Smooth muscle cell (in vitro differentiated cells): ENCODE data around the gene ZNF91. TPM values are rescaled to one million over a fixed set of nuclear protein-coding genes. Genes with fewer than 3 reads are reported as not detected.
A peak's percentile ranks its signal among the peaks of the same experiment; 100 is the strongest.

ENCODE experiments used
- DNase-seq: peaks from one replicate; lab custom pipeline; 2025; ENCODE audit not compliant: unreplicated experiment; lab: John Stamatoyannopoulos, UW
- H2AFZ ChIP-seq: fragments of 200-600 bp; sonication (generic); 2 replicates; pipeline ENCODE4 v1.6.0; 2016; ENCODE audit warnings: antibody characterized with exemption, low read depth, mild to moderate bottlenecking
- H3F3A ChIP-seq: fragments of 200-600 bp; sonication (generic); 2 replicates; pipeline ENCODE4 v1.6.0; 2017; ENCODE audit warnings: antibody characterized with exemption, low read depth
- H3K27ac ChIP-seq: fragments of 200-600 bp; sonication (generic); 2 replicates; pipeline ENCODE4 v1.5.1; 2016; ENCODE audit warnings: low read depth, mild to moderate bottlenecking
- H3K27me3 ChIP-seq: fragments of 200-600 bp; sonication (generic); 2 replicates; pipeline ENCODE4 v1.6.1; 2016; ENCODE audit warnings: low read depth, mild to moderate bottlenecking
- H3K36me3 ChIP-seq: fragments of 200-600 bp; sonication (generic); 2 replicates; pipeline ENCODE4 v1.5.1; 2016; ENCODE audit warnings: low read depth
- H3K4me1 ChIP-seq: fragments of 200-600 bp; sonication (generic); 2 replicates; pipeline ENCODE4 v1.5.1; 2016; ENCODE audit warnings: low read depth
- H3K4me2 ChIP-seq: fragments of 200-600 bp; sonication (generic); 2 replicates; pipeline ENCODE4 v1.6.0; 2016; ENCODE audit warnings: mild to moderate bottlenecking
- H3K4me3 ChIP-seq: fragments of 200-600 bp; sonication (generic); 2 replicates; pipeline ENCODE4 v1.5.1; 2016; ENCODE audit warnings: mild to moderate bottlenecking
- H3K79me2 ChIP-seq: fragments of 200-600 bp; sonication (generic); 2 replicates; pipeline ENCODE4 v1.6.0; 2016; ENCODE audit warnings: low read depth, mild to moderate bottlenecking
- H3K9ac ChIP-seq: fragments of 200-600 bp; sonication (generic); 2 replicates; pipeline ENCODE4 v1.6.0; 2016; ENCODE audit warnings: low read depth
- H3K9me3 ChIP-seq: fragments of 200-600 bp; sonication (generic); replicated peaks from 2 replicates; pipeline ENCODE4 v1.5.1; 2016; ENCODE audit warnings: low read depth
- H4K20me1 ChIP-seq: fragments of 200-600 bp; sonication (generic); 2 replicates; pipeline ENCODE4 v1.6.0; 2016; ENCODE audit warnings: low read depth
- WGBS: methylation state at CpG from one replicate; pipeline ENCODE4 v1.1.7; 2016; ENCODE audit warnings: low lambda C conversion rate; 5-methylcytosine and 5-hydroxymethylcytosine counted together
- polyA plus RNA-seq: library from polyadenylated mRNA; unstranded; fragments of >200 nt; fragmentation: Nextera tagmentation; extraction: Ambion mirVana; gene quantifications from 2 replicates; pipeline ENCODE4 v1.2.1, GENCODE V29; 2016
- total RNA-seq: library from RNA; depleted of rRNA; stranded (reverse); fragments of >200 nt; gene quantifications from 2 replicates; pipeline ENCODE4 v1.2.3, GENCODE V29; 2014
- TF ChIP-seq, protein P1 (sequence below): fragments of 200-600 bp; sonication (generic); IDR thresholded peaks from 2 replicates; pipeline ENCODE4 v1.5.1; 2017; ENCODE audit warnings: borderline replicate concordance, mild to moderate bottlenecking, antibody characterized with exemption; ENCODE audit not compliant: insufficient read depth, poor library complexity, severe bottlenecking

Gene ZNF91
- total and polyA plus RNA-seq, 2 experiments from 2014 or later = 11.5 to 41.5 TPM

DNA sequence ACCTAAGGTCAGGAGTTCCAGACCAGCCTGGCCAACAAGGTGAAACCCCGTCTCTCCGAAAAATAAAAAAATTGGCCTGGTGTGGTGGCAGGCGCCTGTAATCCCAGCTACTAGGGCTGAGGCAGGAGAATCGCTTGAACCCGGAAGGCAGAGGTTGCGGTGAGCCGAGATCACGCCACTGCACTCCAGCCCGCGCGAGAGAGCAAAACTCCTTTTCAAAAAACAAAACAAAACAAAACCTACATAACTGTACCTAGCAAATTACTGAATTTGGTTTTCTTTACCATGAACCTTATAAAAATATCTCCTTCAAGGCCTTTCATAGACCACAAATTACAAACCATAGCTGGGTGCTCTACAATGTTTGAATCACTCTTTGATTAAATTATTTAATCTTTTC is 760 bp downstream of the ZNF91 start:
- H3K4me3 ChIP-seq = peak overlapping the region; percentile 94
- TF ChIP-seq, protein P1, sequence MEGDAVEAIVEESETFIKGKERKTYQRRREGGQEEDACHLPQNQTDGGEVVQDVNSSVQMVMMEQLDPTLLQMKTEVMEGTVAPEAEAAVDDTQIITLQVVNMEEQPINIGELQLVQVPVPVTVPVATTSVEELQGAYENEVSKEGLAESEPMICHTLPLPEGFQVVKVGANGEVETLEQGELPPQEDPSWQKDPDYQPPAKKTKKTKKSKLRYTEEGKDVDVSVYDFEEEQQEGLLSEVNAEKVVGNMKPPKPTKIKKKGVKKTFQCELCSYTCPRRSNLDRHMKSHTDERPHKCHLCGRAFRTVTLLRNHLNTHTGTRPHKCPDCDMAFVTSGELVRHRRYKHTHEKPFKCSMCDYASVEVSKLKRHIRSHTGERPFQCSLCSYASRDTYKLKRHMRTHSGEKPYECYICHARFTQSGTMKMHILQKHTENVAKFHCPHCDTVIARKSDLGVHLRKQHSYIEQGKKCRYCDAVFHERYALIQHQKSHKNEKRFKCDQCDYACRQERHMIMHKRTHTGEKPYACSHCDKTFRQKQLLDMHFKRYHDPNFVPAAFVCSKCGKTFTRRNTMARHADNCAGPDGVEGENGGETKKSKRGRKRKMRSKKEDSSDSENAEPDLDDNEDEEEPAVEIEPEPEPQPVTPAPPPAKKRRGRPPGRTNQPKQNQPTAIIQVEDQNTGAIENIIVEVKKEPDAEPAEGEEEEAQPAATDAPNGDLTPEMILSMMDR = no peak
- DNase-seq = no peak
- H3K27ac ChIP-seq = peak overlapping the region; percentile 97
- peaks cover 21% of the 10 kb centered on the region for H3K4me1 ChIP-seq
- H3K9ac ChIP-seq = peak overlapping the region; percentile 99
- H2AFZ ChIP-seq = peak overlapping the region; percentile 89
- no peaks in the 10 kb centered on the region for H3F3A ChIP-seq
- H3K4me2 ChIP-seq = peak overlapping the region; percentile 90
- no peaks in the 10 kb centered on the region for H3K9me3 ChIP-seq
- H3K79me2 ChIP-seq = peaks cover 64% of the 10 kb centered on the region
- 2% methylated on average over 11 of the region's 11 CpGs for WGBS
- peaks cover 38% of the 10 kb centered on the region for H4K20me1 ChIP-seq
- H3K27me3 ChIP-seq = no peaks in the 10 kb centered on the region
- H3K36me3 ChIP-seq = peaks cover 3% of the 10 kb centered on the region

- Histone ChIP-seq H3K4me1 (peaks cover 21% of the 10 kb centered on the region), H3F3A (no peaks in the 10 kb centered on the region), H3K9ac (no peak overlapping the region), H2AFZ (no peak overlapping the region), H3K36me3 (peaks cover 14% of the 10 kb centered on the region), H3K27me3 (no peaks in the 10 kb centered on the region), H3K9me3 (no peaks in the 10 kb centered on the region), H3K79me2 (peaks cover 78% of the 10 kb centered on the region), H3K4me2 (peak overlapping the region; percentile 90), H3K27ac (peak overlapping the region; percentile 97), H4K20me1 (peaks cover 42% of the 10 kb centered on the region), H3K4me3 (peak overlapping the region; percentile 94)
- TF ChIP-seq, protein P1 = peak; percentile 6
- DNase-seq = no peak
- WGBS = 87% methylated on average over 1 of the region's 1 CpG
These were observed 2.1 kb downstream of the ZNF91 start for GRCh38 chr19:23393121-23393520.

- Histone ChIP-seq H3K27me3 (no peaks in the 10 kb centered on the region), H3F3A (no peaks in the 10 kb centered on the region), H3K4me1 (peaks cover 21% of the 10 kb centered on the region), H3K27ac (peak overlapping the region; percentile 19), H3K9me3 (no peaks in the 10 kb centered on the region), H3K79me2 (peaks cover 97% of the 10 kb centered on the region), H3K4me2 (peak overlapping the region; percentile 31), H3K4me3 (peak overlapping the region; percentile 26), H3K36me3 (peaks cover 24% of the 10 kb centered on the region), H2AFZ (no peak overlapping the region), H3K9ac (no peak overlapping the region), H4K20me1 (peaks cover 46% of the 10 kb centered on the region)
- DNase-seq = no peak
- TF ChIP-seq, protein P1 = no peak
These were observed 4.0 kb downstream of the ZNF91 start for GRCh38 chr19:23391236-23391635.

DNA sequence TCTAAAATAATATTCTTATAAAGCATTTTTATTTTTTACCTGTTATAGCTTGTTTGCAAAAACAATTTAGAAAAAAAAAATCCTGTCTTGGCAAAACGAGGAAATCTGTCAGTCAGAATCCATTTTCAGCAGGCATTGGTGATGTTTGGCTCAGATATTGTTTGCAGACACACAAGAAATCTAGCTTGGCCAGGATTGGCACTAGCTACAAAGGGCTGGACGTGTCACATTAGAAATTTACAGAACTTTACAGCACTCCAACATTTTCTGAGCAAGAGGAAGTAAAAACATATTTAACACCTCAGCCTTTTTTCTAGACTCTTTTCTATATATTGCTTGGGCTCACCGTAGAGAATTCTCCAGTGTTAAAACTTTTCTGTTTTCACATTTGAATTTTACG is 9.9 kb downstream of the ZNF91 start:
- H3K79me2 ChIP-seq = peaks cover 100% of the 10 kb centered on the region
- H3K36me3 ChIP-seq = peaks cover 59% of the 10 kb centered on the region
- no peak overlapping the region for H3K9ac ChIP-seq
- H3K27ac ChIP-seq = no peak overlapping the region
- H3K4me3 ChIP-seq = no peak overlapping the region
- no peak for DNase-seq
- no peak overlapping the region for H2AFZ ChIP-seq
- H4K20me1 ChIP-seq = peaks cover 15% of the 10 kb centered on the region
- over 99% methylated on average over 4 of the region's 4 CpGs for WGBS
- H3K9me3 ChIP-seq = peaks cover 28% of the 10 kb centered on the region
- no peak overlapping the region for H3K4me2 ChIP-seq
- no peaks in the 10 kb centered on the region for H3K4me1 ChIP-seq
- TF ChIP-seq, protein P1 = no peak
- H3F3A ChIP-seq = no peaks in the 10 kb centered on the region
- H3K27me3 ChIP-seq = no peaks in the 10 kb centered on the region
